Measurements from ENCODE around the gene CD99L2. TPM values are rescaled to one million over a fixed set of nuclear protein-coding genes. Genes with fewer than 3 reads are reported as not detected.

CD99L2 gene
- total RNA-seq, 4 donors from 2014 or later = 56.8 to 88.6 (median 77.6) TPM

- no CpG with 5 or more reads among the region's 17 CpGs for WGBS, 2 donors (ENCODE audit: low coverage in 1 of 2)
- Histone ChIP-seq H3K4me3 (no peak overlapping the region), H3K27ac (no peak overlapping the region), H3K9me3 (no peaks in the 10 kb centered on the region), H3K27me3 (no peaks in the 10 kb centered on the region), H3K4me1 (peaks cover 0 to 13% (median 0%) of the 10 kb centered on the region in 3 donors), H3K36me3 (peaks cover 0 to 34% of the 10 kb centered on the region in 2 donors)
- no peak for ATAC-seq
- TF ChIP-seq POLR2AphosphoS5 (IDR thresholded peaks at IDR 0.05) (no peak), POLR2A (IDR thresholded peaks at IDR 0.05) (no peak), EP300 (IDR thresholded peaks at IDR 0.05) (no peak)
- TF ChIP-seq, protein P1, sequence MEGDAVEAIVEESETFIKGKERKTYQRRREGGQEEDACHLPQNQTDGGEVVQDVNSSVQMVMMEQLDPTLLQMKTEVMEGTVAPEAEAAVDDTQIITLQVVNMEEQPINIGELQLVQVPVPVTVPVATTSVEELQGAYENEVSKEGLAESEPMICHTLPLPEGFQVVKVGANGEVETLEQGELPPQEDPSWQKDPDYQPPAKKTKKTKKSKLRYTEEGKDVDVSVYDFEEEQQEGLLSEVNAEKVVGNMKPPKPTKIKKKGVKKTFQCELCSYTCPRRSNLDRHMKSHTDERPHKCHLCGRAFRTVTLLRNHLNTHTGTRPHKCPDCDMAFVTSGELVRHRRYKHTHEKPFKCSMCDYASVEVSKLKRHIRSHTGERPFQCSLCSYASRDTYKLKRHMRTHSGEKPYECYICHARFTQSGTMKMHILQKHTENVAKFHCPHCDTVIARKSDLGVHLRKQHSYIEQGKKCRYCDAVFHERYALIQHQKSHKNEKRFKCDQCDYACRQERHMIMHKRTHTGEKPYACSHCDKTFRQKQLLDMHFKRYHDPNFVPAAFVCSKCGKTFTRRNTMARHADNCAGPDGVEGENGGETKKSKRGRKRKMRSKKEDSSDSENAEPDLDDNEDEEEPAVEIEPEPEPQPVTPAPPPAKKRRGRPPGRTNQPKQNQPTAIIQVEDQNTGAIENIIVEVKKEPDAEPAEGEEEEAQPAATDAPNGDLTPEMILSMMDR (IDR thresholded peaks at IDR 0.05) = no peak
These were observed 130.9 kb downstream of the CD99L2 start for GRCh38 chrX:150767475-150768131.

GRCh38 chrX:150767045-150767395, 131.4 kb downstream of the CD99L2 start:
- WGBS, 2 donors (ENCODE audit: low coverage in 1 of 2) = 60% methylated on average over 1 of the region's 9 CpGs; no CpG with 5 or more reads in 1 of the 2 donors
- no peak for ATAC-seq
- TF ChIP-seq, protein P1 (IDR thresholded peaks at IDR 0.05) = no peak
- TF ChIP-seq POLR2AphosphoS5 (IDR thresholded peaks at IDR 0.05) = no peak
- TF ChIP-seq EP300 (IDR thresholded peaks at IDR 0.05) = no peak
- TF ChIP-seq POLR2A (IDR thresholded peaks at IDR 0.05) = no peak

DNA sequence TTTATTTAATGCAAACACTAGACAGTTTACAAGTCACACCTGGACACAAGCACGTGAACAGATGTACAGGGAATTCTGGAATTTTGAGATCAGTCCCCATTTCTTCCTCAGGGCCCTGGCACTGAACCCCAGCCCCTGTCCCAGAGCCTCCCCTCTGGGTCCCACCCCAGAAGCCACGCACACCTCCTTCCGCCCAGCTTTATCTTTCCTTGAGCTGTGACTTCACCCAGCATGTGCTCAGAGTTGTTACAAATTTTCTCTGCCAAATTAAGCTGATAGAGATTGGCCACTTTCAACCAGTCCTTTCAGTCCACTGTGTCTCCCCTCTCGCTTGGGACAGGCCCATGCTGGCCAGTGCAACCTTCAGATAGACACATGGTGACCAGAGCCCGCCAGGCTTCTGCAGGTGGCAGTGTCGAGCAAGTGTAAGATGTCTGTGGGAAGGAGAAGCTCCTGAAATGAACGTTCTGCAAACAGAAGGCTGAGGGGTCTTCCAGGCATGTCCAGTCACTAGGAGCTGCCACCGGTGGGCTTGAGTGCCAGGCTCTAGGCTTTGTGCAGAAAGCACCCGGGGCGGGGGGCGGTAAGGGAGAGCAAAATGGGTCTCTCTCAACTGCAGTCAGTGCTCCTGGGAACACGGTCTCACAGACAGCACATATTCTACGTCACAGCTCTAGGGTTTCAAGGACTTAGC, 132.0 kb downstream of the CD99L2 start:
- Histone ChIP-seq H3K36me3 (peaks cover 0 to 34% of the 10 kb centered on the region in 2 donors), H3K27ac (no peak overlapping the region)
- ATAC-seq = no peak

More at GRCh38 chrX:150767045-150767395, 131.4 kb downstream of the CD99L2 start:
- Histone ChIP-seq H3K4me3 (no peak overlapping the region), H3K27ac (no peak overlapping the region), H3K9me3 (no peaks in the 10 kb centered on the region), H3K36me3 (peaks cover 0 to 34% of the 10 kb centered on the region in 2 donors), H3K27me3 (no peaks in the 10 kb centered on the region), H3K4me1 (peaks cover 0 to 7% (median 0%) of the 10 kb centered on the region in 3 donors)

GRCh38 chrX:150765782-150766350, 132.6 kb downstream of the CD99L2 start:
- Histone ChIP-seq H3K27ac (no peak overlapping the region), H3K4me1 (peaks cover 0 to 5% (median 0%) of the 10 kb centered on the region in 3 donors), H3K27me3 (no peaks in the 10 kb centered on the region), H3K9me3 (no peaks in the 10 kb centered on the region), H3K4me3 (no peak overlapping the region), H3K36me3 (peaks cover 0 to 34% of the 10 kb centered on the region in 2 donors)
- no CpG with 5 or more reads among the region's 19 CpGs for WGBS, 2 donors (ENCODE audit: low coverage in 1 of 2)
- no peak for ATAC-seq
- no peak for TF ChIP-seq EP300 (IDR thresholded peaks at IDR 0.05)
- TF ChIP-seq POLR2AphosphoS5 (IDR thresholded peaks at IDR 0.05) = no peak
- no peak for TF ChIP-seq POLR2A (IDR thresholded peaks at IDR 0.05)
- TF ChIP-seq, protein P1 (IDR thresholded peaks at IDR 0.05) = no peak

More for the DNA sequence above, 132.0 kb downstream of the CD99L2 start:
- H3K27me3 ChIP-seq = no peaks in the 10 kb centered on the region
- H3K9me3 ChIP-seq = no peaks in the 10 kb centered on the region
- WGBS, 2 donors (ENCODE audit: low coverage in 1 of 2) = no CpG with 5 or more reads among the region's 13 CpGs
- TF ChIP-seq POLR2A (IDR thresholded peaks at IDR 0.05) (no peak), EP300 (IDR thresholded peaks at IDR 0.05) (no peak), POLR2AphosphoS5 (IDR thresholded peaks at IDR 0.05) (no peak)
- TF ChIP-seq, protein P1 (IDR thresholded peaks at IDR 0.05) = no peak
- H3K4me1 ChIP-seq = peaks cover 0 to 5% (median 0%) of the 10 kb centered on the region in 3 donors
- H3K4me3 ChIP-seq = no peak overlapping the region

Measured in gastroesophageal sphincter (tissue), 4 donors.